Measurements from ENCODE around the gene BRI3. TPM values are rescaled to one million over a fixed set of nuclear protein-coding genes. Genes with fewer than 3 reads are reported as not detected.

The BRI3 gene
- total and polyA plus RNA-seq, 2 of the 8 experiments (the other 6 are each of a cell fraction or from before 2014, with no cell fraction given): 77.5 to 93.4 TPM

GRCh38 chr7:98267303-98267702, 14.2 kb upstream of the BRI3 start:
- WGBS, 2 experiments (ENCODE audit: extremely low coverage in 1 of 2, insufficient coverage in 1 of 2, insufficient read length in 1 of 2, insufficient replicate concordance in 2 of 2, low coverage in 1 of 2, low lambda C conversion rate in 2 of 2, missing lambda C conversion rate in 1 of 2): 78% methylated on average over 3 of the region's 3 CpGs; no CpG with 5 or more reads in 1 of the 2 experiments
- DNase-seq (ENCODE audit: low read depth in 1 of 2, low spot score in 2 of 2) (no peak), FAIRE-seq (no peak)
- H3K4me2 ChIP-seq (ENCODE audit: insufficient read depth in 1 of 2, low read depth in 2 of 2, low read length in 2 of 2): no peak overlapping the region
- no peaks in the 10 kb centered on the region for H3K27me3 ChIP-seq (replicated peaks in 1 of 4; ENCODE audit: control insufficient read depth in 3 of 4, extremely low read depth in 1 of 4, insufficient read depth in 3 of 4, low read length in 3 of 4)
- no peaks in the 10 kb centered on the region for H3K23me2 ChIP-seq (ENCODE audit: low read depth, low read length)
- no peak overlapping the region for H2BK20ac ChIP-seq (ENCODE audit: low read length)
- no peak overlapping the region for H4K5ac ChIP-seq (ENCODE audit: insufficient read length, low read depth, low read length)
- H3K9me3 ChIP-seq (ENCODE audit: insufficient read depth in 2 of 2, low read depth in 1 of 2, low read length in 1 of 2): no peaks in the 10 kb centered on the region
- no peak overlapping the region for H2BK15ac ChIP-seq (ENCODE audit: low read length)
- H4K8ac ChIP-seq (ENCODE audit: extremely low read depth, insufficient read depth, low read length): no peak overlapping the region
- H3K36me3 ChIP-seq (ENCODE audit: control insufficient read depth in 2 of 4, insufficient read depth in 4 of 4, low read length in 3 of 4): no peaks in the 10 kb centered on the region
- no peaks in the 10 kb centered on the region for H4K20me1 ChIP-seq (replicated peaks in 1 of 2; ENCODE audit: control insufficient read depth in 1 of 2, insufficient read depth in 2 of 2, low read length in 2 of 2)
- no peak overlapping the region for H4K91ac ChIP-seq (replicated peaks; ENCODE audit: insufficient read length, low read length)
- H3K14ac ChIP-seq (ENCODE audit: insufficient read length): no peak overlapping the region
- H3K79me1 ChIP-seq (ENCODE audit: low read depth, low read length): no peaks in the 10 kb centered on the region; the same call in 1 of the 2 replicates
- H3K9ac ChIP-seq (replicated peaks in 1 of 4; ENCODE audit: extremely low read depth in 1 of 4, low read depth in 3 of 4, low read length in 3 of 4): no peak overlapping the region
- H3K27ac ChIP-seq (ENCODE audit: low read depth, low read length): no peak overlapping the region
- no peak overlapping the region for H2BK12ac ChIP-seq (ENCODE audit: low read depth, low read length)
- CTCF ChIA-PET (ENCODE audit: partially characterized antibody): interaction anchor here (0.7 to 1.7 kb wide), 8 partner anchors 8 to 543 kb away, joined by 3 to 4 read pairs (median 4); no protein-coding TSS in a partner anchor
- POLR2A ChIA-PET (ENCODE audit: partially characterized antibody): interaction anchor here (0.8 to 2.4 kb wide), 3 partner anchors 9 to 33 kb away, joined by 4 to 8 read pairs (median 4); no protein-coding TSS in a partner anchor
- H2AK5ac ChIP-seq (ENCODE audit: low read depth, low read length): no peak overlapping the region
- H2AFZ ChIP-seq (ENCODE audit: low read length): no peak overlapping the region
- H3K56ac ChIP-seq (replicated peaks; ENCODE audit: insufficient read length, low read depth, low read length): no peak overlapping the region
- no peak overlapping the region for H3K4ac ChIP-seq (replicated peaks; ENCODE audit: insufficient read length, low read depth, low read length)
- H3K18ac ChIP-seq (ENCODE audit: extremely low read depth, low read length): no peak overlapping the region
- H3K79me2 ChIP-seq (ENCODE audit: control insufficient read depth in 1 of 2, insufficient read depth in 2 of 2, low read length in 2 of 2): no peaks in the 10 kb centered on the region
- no peaks in the 10 kb centered on the region for H3K4me1 ChIP-seq (replicated peaks in 1 of 4; ENCODE audit: control insufficient read depth in 3 of 4, insufficient read depth in 4 of 4, low read length in 3 of 4)
- no peak overlapping the region for H3K23ac ChIP-seq (ENCODE audit: insufficient read length)
- no peak overlapping the region for H3K4me3 ChIP-seq (ENCODE audit: extremely low read depth in 1 of 4, insufficient read depth in 2 of 4, low read depth in 3 of 4, low read length in 4 of 4)
- no peak overlapping the region for H2BK120ac ChIP-seq (replicated peaks; ENCODE audit: low read depth, low read length)
- no peak overlapping the region for H2BK5ac ChIP-seq (ENCODE audit: low read depth, low read length)
- TF ChIP-seq CBX8 (IDR thresholded peaks at IDR 0.05; ENCODE audit: borderline replicate concordance, low read depth, low read length): no peak
- TF ChIP-seq YY1 (IDR thresholded peaks at IDR 0.05; ENCODE audit: low read depth, low read length): no peak
- no peak for TF ChIP-seq RFX5 (IDR thresholded peaks at IDR 0.05; ENCODE audit: borderline replicate concordance, low read depth, low read length)
- no peak for TF ChIP-seq KDM5A (IDR thresholded peaks at IDR 0.05; ENCODE audit: low read length)
- no peak for TF ChIP-seq BACH1 (IDR thresholded peaks at IDR 0.05; ENCODE audit: low read length)
- TF ChIP-seq JUND (IDR thresholded peaks at IDR 0.05; ENCODE audit: low read length): no peak
- no peak for TF ChIP-seq TAF1 (IDR thresholded peaks at IDR 0.05; ENCODE audit: low read depth, low read length)
